Type B pancreatic cell (in vitro differentiated cells): ENCODE results near the gene KRTAP16-1. TPM values are rescaled to one million over a fixed set of nuclear protein-coding genes. Genes with fewer than 3 reads are reported as not detected.

ENCODE experiments used
- DNase-seq: peaks from one replicate; pipeline ENCODE4 v3.0.0; 2021; ENCODE audit warnings: mixed read lengths; ENCODE audit not compliant: unreplicated experiment; ENCODE audit errors: extremely low spot score
- H3K27ac Mint-ChIP-seq: 2 replicates; pipeline ENCODE4 v1.8.0; 2021; ENCODE audit warnings: mild to moderate bottlenecking, mixed read lengths
- H3K27me3 Mint-ChIP-seq: 2 replicates; pipeline ENCODE4 v1.8.0; 2021; ENCODE audit warnings: mixed read lengths
- H3K36me3 Mint-ChIP-seq: 2 replicates; pipeline ENCODE4 v1.8.0; 2021; ENCODE audit warnings: mixed read lengths
- H3K4me1 Mint-ChIP-seq: one replicate; pipeline ENCODE4 v1.8.0; 2021; ENCODE audit warnings: mixed read lengths; ENCODE audit not compliant: unreplicated experiment
- H3K4me3 Mint-ChIP-seq: 2 replicates; pipeline ENCODE4 v1.8.0; 2021; ENCODE audit warnings: mild to moderate bottlenecking, mixed read lengths
- H3K9me3 Mint-ChIP-seq: 2 replicates; pipeline ENCODE4 v1.8.0; 2021; ENCODE audit warnings: mixed read lengths
- CTCF ChIP-seq: fragments of 200-600 bp; sonication (generic); conservative IDR thresholded peaks from 2 replicates; pipeline ENCODE4 v1.5.0; 2021; ENCODE audit warnings: antibody characterized with exemption, mild to moderate bottlenecking
- total RNA-seq: library from RNA; stranded (reverse); gene quantifications from 2 replicates; pipeline ENCODE4 v1.2.1, GENCODE V29; 2021; ENCODE audit warnings: low replicate concordance

The KRTAP16-1 gene
- total RNA-seq, 1 donor from 2014 or later: not detected

- Mint-ChIP-seq H3K9me3 (peaks cover 12% of the 10 kb centered on the region), H3K4me1 (peaks cover 26% of the 10 kb centered on the region), H3K36me3 (no peaks in the 10 kb centered on the region), H3K4me3 (peak overlapping the region; percentile 13), H3K27ac (peak overlapping the region; percentile 88), H3K27me3 (no peaks in the 10 kb centered on the region)
- DNase-seq: no peak
- TF ChIP-seq CTCF: peak; percentile 23
Observed at GRCh38 chr17:41340494-41340893, 31.4 kb upstream of the KRTAP16-1 start.

GRCh38 chr17:41339571-41340172 is 30.6 kb upstream of the KRTAP16-1 start:
- H3K4me3 Mint-ChIP-seq: peak overlapping the region; percentile 13
- peak overlapping the region; percentile 71 for H3K27ac Mint-ChIP-seq

GRCh38 chr17:41338961-41339485 is 29.9 kb upstream of the KRTAP16-1 start:
- Mint-ChIP-seq H3K9me3 (peaks cover 12% of the 10 kb centered on the region), H3K36me3 (no peaks in the 10 kb centered on the region), H3K27me3 (no peaks in the 10 kb centered on the region), H3K27ac (peak overlapping the region; percentile 71), H3K4me1 (peaks cover 29% of the 10 kb centered on the region), H3K4me3 (no peak overlapping the region)
- DNase-seq: no peak
- TF ChIP-seq CTCF: no peak

More at GRCh38 chr17:41339571-41340172, 30.6 kb upstream of the KRTAP16-1 start:
- no peaks in the 10 kb centered on the region for H3K27me3 Mint-ChIP-seq
- DNase-seq: no peak
- peaks cover 26% of the 10 kb centered on the region for H3K4me1 Mint-ChIP-seq
- H3K9me3 Mint-ChIP-seq: peaks cover 12% of the 10 kb centered on the region
- H3K36me3 Mint-ChIP-seq: no peaks in the 10 kb centered on the region
- TF ChIP-seq CTCF: no peak

GRCh38 chr17:41335747-41336146 is 26.6 kb upstream of the KRTAP16-1 start:
- no peak for TF ChIP-seq CTCF
- Mint-ChIP-seq H3K36me3 (no peaks in the 10 kb centered on the region), H3K27me3 (no peaks in the 10 kb centered on the region), H3K4me3 (no peak overlapping the region), H3K27ac (no peak overlapping the region), H3K9me3 (no peaks in the 10 kb centered on the region), H3K4me1 (peaks cover 24% of the 10 kb centered on the region)
- no peak for DNase-seq

- Mint-ChIP-seq H3K36me3 (no peaks in the 10 kb centered on the region), H3K4me3 (peak overlapping the region; percentile 39), H3K27ac (peak overlapping the region; percentile 2), H3K27me3 (no peaks in the 10 kb centered on the region), H3K9me3 (no peaks in the 10 kb centered on the region), H3K4me1 (peaks cover 14% of the 10 kb centered on the region)
- no peak for DNase-seq
- TF ChIP-seq CTCF: no peak
Observed at GRCh38 chr17:41334385-41335305, 25.5 kb upstream of the KRTAP16-1 start.
